Measurements from ENCODE around the gene PLXDC2.

The PLXDC2 gene

GRCh38 chr10:20087353-20087752, 271.1 kb downstream of the PLXDC2 start:
- Histone ChIP-seq H3K27me3 (ENCODE audit: insufficient read depth, low read length, poor library complexity, severe bottlenecking) (no peaks in the 10 kb centered on the region), H3F3A (ENCODE audit: low read depth) (no peaks in the 10 kb centered on the region), H3K9ac (ENCODE audit: low read depth, low read length, poor library complexity, severe bottlenecking) (no peak overlapping the region), H3K4me3 (ENCODE audit: low read length, poor library complexity, severe bottlenecking) (no peak overlapping the region), H3K4me2 (ENCODE audit: low read depth, low read length, poor library complexity, severe bottlenecking) (no peak overlapping the region), H3K36me3 (ENCODE audit: insufficient read depth, low read length) (no peaks in the 10 kb centered on the region), H3K4me1 (ENCODE audit: insufficient read depth, low read length, poor library complexity, severe bottlenecking) (no peaks in the 10 kb centered on the region), H3K9me3 (ENCODE audit: insufficient read depth, low read depth, low read length) (no peaks in the 10 kb centered on the region), H3K79me2 (ENCODE audit: insufficient read depth, low read length) (no peaks in the 10 kb centered on the region), H2AFZ (ENCODE audit: low read length) (no peak overlapping the region), H3K9me2 (replicated peaks; ENCODE audit: low read depth, low read length) (no peaks in the 10 kb centered on the region), H4K20me1 (ENCODE audit: insufficient read depth, low read length, poor library complexity, severe bottlenecking) (no peaks in the 10 kb centered on the region)
- TF ChIP-seq CTCF (conservative IDR thresholded peaks at IDR 0.05; ENCODE audit: low read length), result no peak
- no peak for TF ChIP-seq EZH2phosphoT487 (IDR thresholded peaks at IDR 0.05; ENCODE audit: borderline replicate concordance)

- no peaks in the 10 kb centered on the region for H3K27me3 ChIP-seq (ENCODE audit: insufficient read depth, low read length, poor library complexity, severe bottlenecking)
These were observed 271.9 kb downstream of the PLXDC2 start for GRCh38 chr10:20088061-20088701.

DNA sequence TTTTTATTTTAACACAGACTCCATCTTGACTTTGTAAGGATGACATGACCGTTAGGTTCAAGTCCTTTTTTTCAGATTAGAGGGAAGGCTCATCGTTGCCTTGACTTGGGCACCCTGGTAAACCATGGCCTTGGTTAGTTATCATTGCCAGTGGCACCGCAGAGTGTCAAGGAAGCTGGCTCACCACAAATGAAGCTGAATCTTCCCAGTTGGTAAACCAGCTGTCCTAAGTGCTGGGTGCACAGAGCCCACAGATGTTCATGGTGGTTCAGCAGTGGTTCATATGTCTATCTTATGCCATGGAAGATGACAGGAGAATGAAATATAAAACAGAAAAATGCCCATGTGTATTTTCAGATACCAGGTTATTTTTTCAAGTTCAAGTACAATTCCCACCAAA, 273.6 kb downstream of the PLXDC2 start:
- H3F3A ChIP-seq (ENCODE audit: low read depth), result no peaks in the 10 kb centered on the region
- H3K4me3 ChIP-seq (ENCODE audit: low read length, poor library complexity, severe bottlenecking), result no peak overlapping the region
- H3K4me2 ChIP-seq (ENCODE audit: low read depth, low read length, poor library complexity, severe bottlenecking), result no peak overlapping the region
- H4K20me1 ChIP-seq (ENCODE audit: insufficient read depth, low read length, poor library complexity, severe bottlenecking), result no peaks in the 10 kb centered on the region
- H3K9me3 ChIP-seq (ENCODE audit: insufficient read depth, low read depth, low read length), result no peaks in the 10 kb centered on the region
- no peaks in the 10 kb centered on the region for H3K4me1 ChIP-seq (ENCODE audit: insufficient read depth, low read length, poor library complexity, severe bottlenecking)
- H3K9me2 ChIP-seq (replicated peaks; ENCODE audit: low read depth, low read length), result no peaks in the 10 kb centered on the region
- H3K27me3 ChIP-seq (ENCODE audit: insufficient read depth, low read length, poor library complexity, severe bottlenecking), result no peaks in the 10 kb centered on the region
- H3K9ac ChIP-seq (ENCODE audit: low read depth, low read length, poor library complexity, severe bottlenecking), result no peak overlapping the region
- TF ChIP-seq CTCF (conservative IDR thresholded peaks at IDR 0.05; ENCODE audit: low read length) (no peak), EZH2phosphoT487 (IDR thresholded peaks at IDR 0.05; ENCODE audit: borderline replicate concordance) (no peak)
- no peaks in the 10 kb centered on the region for H3K79me2 ChIP-seq (ENCODE audit: insufficient read depth, low read length)
- H2AFZ ChIP-seq (ENCODE audit: low read length), result no peak overlapping the region
- no peaks in the 10 kb centered on the region for H3K36me3 ChIP-seq (ENCODE audit: insufficient read depth, low read length)

More at GRCh38 chr10:20088061-20088701, 271.9 kb downstream of the PLXDC2 start:
- Histone ChIP-seq H3K9ac (ENCODE audit: low read depth, low read length, poor library complexity, severe bottlenecking) (no peak overlapping the region), H3K4me1 (ENCODE audit: insufficient read depth, low read length, poor library complexity, severe bottlenecking) (no peaks in the 10 kb centered on the region), H3K9me3 (ENCODE audit: insufficient read depth, low read depth, low read length) (no peaks in the 10 kb centered on the region), H3K36me3 (ENCODE audit: insufficient read depth, low read length) (no peaks in the 10 kb centered on the region), H3K4me3 (ENCODE audit: low read length, poor library complexity, severe bottlenecking) (no peak overlapping the region), H3K9me2 (replicated peaks; ENCODE audit: low read depth, low read length) (no peaks in the 10 kb centered on the region), H2AFZ (ENCODE audit: low read length) (no peak overlapping the region), H3K4me2 (ENCODE audit: low read depth, low read length, poor library complexity, severe bottlenecking) (no peak overlapping the region), H3K79me2 (ENCODE audit: insufficient read depth, low read length) (no peaks in the 10 kb centered on the region), H4K20me1 (ENCODE audit: insufficient read depth, low read length, poor library complexity, severe bottlenecking) (no peaks in the 10 kb centered on the region), H3F3A (ENCODE audit: low read depth) (no peaks in the 10 kb centered on the region)
- no peak for TF ChIP-seq EZH2phosphoT487 (IDR thresholded peaks at IDR 0.05; ENCODE audit: borderline replicate concordance)
- TF ChIP-seq CTCF (conservative IDR thresholded peaks at IDR 0.05; ENCODE audit: low read length), result no peak

Measured in Loucy (cell line).